GM10847 (cell line): Measurements from ENCODE around the gene CDK19.

ENCODE experiments used
- POLR2A ChIP-seq: IDR thresholded peaks from 2 replicates; pipeline ENCODE4 v1.6.1; 2011; ENCODE audit not compliant: insufficient read length; ENCODE audit errors: extremely low read depth

CDK19 gene

GRCh38 chr6:110566346-110567125 lies 248.7 kb downstream of the CDK19 start:
- no peak for TF ChIP-seq POLR2A

DNA sequence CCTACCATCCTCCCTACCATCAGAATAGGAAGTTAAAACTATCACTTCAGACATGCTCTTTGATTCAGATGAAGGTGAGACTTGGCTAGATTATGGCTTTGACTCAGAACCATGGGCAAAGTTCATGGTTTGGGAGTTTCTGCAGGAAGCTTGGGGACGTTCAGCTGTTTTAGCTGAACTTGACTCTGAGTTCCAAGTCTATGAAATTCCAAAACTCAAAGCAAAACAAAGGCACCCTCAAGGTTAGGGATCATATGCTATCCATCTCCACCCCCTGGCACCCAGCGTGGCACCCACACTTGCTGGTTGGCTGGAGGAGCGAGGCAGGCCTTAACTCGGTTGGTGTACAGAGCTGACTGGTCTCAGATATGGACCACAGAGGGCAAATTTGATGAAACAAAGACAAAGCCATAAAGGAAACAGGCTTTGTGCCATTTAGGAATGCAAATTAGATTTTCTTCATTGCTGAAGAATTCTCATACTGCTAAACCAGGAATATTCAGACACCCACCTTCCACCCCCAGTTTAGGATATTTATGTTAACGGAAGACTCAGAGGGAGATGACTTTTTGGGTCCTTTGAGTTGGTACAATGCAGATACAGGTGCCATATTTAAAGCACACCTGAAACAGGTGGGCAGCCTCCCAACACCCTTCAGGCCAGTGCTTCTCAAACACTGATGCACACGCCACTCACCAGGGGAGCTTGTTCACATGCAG lies 250.4 kb downstream of the CDK19 start:
- no peak for TF ChIP-seq POLR2A

GRCh38 chr6:110563711-110564110 lies 251.6 kb downstream of the CDK19 start:
- no peak for TF ChIP-seq POLR2A

GRCh38 chr6:110562316-110562915 lies 252.9 kb downstream of the CDK19 start:
- no peak for TF ChIP-seq POLR2A

GRCh38 chr6:110561696-110562095 lies 253.6 kb downstream of the CDK19 start:
- no peak for TF ChIP-seq POLR2A

- no peak for TF ChIP-seq POLR2A
Observed at GRCh38 chr6:110561008-110561396, 254.3 kb downstream of the CDK19 start.

- no peak for TF ChIP-seq POLR2A
Observed at GRCh38 chr6:110560239-110561007, 254.8 kb downstream of the CDK19 start.
